Stimulated activated naive CD8-positive, alpha-beta T cell treated with anti-CD3 and anti-CD28 coated beads, Interleukin-15, amount 100 ng/mL, for 72 hours (primary cell): ENCODE results near the gene ANKRD37.

Experiments used
- ATAC-seq: fragments of 150-1000 bp; cut with Tn5 transposase; 2 replicates; pipeline ENCODE4 v1.10.0; 2021; ENCODE audit warnings: mild to moderate bottlenecking, moderate library complexity
- DNase-seq, 2 donors: peaks; one replicate each; pipeline ENCODE4 v3.0.0; 2021 to 2022
- H3K27ac Mint-ChIP-seq, 2 donors: one replicate each; pipeline ENCODE4 v1.8.0; 2022; ENCODE audit warnings: mild to moderate bottlenecking in 2 of 2, mixed read lengths in 2 of 2, moderate library complexity in 2 of 2
- H3K27me3 Mint-ChIP-seq: one replicate; pipeline ENCODE4 v1.8.0; 2022; ENCODE audit warnings: mixed read lengths
- H3K4me1 Mint-ChIP-seq: one replicate; pipeline ENCODE4 v1.8.0; 2022; ENCODE audit warnings: mild to moderate bottlenecking, mixed read lengths
- H3K4me3 Mint-ChIP-seq, 2 donors: one replicate each; pipeline ENCODE4 v1.8.0; 2022; ENCODE audit warnings: mild to moderate bottlenecking in 2 of 2, mixed read lengths in 2 of 2, moderate library complexity in 1 of 2
- H3K9me3 Mint-ChIP-seq, 2 donors: one replicate each; pipeline ENCODE4 v1.8.0; 2022; ENCODE audit warnings: mixed read lengths in 2 of 2

ANKRD37 gene

DNA sequence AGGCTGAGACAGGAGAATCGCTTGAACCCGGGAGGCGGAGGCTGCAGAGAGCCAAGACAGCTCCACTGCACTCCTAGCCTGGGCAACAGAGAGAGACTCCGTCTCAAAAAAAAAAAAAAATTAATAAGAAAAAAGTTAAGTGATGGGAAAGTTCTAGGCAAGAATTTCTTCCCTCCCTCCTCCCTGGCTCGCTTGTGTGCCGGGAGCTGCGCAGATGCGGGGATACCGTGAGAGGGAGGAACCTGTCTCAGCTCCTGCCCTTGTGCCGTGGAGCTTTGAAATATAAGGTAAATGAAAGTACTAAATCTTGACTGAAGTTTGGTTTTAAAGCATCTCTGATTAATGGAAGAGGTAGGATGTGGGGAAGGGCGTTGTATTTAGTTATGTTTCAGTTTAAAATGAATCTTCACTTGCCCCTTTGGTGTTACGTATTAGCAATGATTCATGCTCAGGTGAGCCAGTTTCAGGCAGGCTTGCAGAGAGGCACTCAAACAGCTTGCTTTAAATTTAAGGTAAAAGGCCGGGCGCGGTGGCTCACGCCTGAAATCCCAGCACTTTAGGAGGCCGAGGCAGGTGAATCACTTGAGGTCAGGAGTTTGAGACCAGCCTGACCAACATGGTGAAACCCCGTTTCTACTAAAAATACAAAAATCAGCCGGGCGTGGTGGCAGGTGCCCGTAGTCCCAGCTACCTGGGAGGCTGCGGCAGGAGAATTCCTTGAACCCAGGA, 30.5 kb downstream of the ANKRD37 start:
- Mint-ChIP-seq H3K4me1 (peaks cover 32% of the 10 kb centered on the region), H3K4me3 (peak overlapping the region in 1 of 2 donors; percentile 13), H3K27me3 (no peaks in the 10 kb centered on the region), H3K27ac (no peak overlapping the region), H3K9me3 (no peaks in the 10 kb centered on the region)
- DNase-seq (no peak), ATAC-seq (no peak)

DNA sequence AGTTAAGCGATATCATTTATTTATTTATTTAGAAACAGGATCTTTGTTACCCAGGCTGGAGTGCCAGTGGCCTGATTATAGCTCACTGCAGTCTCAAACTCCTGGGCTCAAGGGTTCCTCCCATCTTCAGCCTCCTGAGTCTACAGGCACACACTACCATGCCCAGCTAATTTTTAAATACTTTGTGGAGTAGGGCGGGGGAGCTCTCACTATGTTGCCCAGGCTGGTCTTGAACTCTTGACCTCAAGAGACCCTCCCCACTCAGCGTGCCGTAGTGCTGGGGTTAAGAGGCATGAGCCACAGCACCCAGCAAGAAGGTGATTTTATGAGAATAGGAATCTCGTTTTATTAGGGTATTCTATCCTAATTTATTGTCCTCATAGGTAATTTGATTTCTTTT, 33.0 kb downstream of the ANKRD37 start:
- Mint-ChIP-seq H3K27me3 (no peaks in the 10 kb centered on the region), H3K27ac (no peak overlapping the region), H3K4me3 (no peak overlapping the region), H3K9me3 (no peaks in the 10 kb centered on the region), H3K4me1 (peaks cover 17% of the 10 kb centered on the region)
- DNase-seq (no peak), ATAC-seq (no peak)

DNA sequence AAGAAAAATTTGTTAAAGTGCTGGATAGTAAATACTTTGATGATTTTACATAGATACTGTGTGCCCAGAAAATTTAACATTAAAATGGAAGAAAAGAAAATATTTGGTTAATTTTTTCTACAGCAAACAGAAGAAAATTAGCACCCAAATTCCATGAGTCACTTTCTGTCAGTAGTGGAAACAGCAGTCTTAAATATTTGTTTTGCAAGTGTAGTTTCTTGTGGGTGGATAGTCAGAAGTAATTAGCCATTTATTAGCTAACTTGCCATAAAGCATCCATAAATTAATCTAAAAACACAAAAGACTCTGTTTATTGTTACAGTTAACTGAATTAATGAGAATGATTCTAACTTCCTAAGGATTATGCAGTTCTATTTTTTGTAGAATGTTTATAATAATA, 38.8 kb downstream of the ANKRD37 start:
- ATAC-seq (no peak), DNase-seq (no peak)
- Mint-ChIP-seq H3K27ac (no peak overlapping the region), H3K27me3 (no peaks in the 10 kb centered on the region), H3K4me3 (no peak overlapping the region), H3K9me3 (no peaks in the 10 kb centered on the region), H3K4me1 (no peaks in the 10 kb centered on the region)

DNA sequence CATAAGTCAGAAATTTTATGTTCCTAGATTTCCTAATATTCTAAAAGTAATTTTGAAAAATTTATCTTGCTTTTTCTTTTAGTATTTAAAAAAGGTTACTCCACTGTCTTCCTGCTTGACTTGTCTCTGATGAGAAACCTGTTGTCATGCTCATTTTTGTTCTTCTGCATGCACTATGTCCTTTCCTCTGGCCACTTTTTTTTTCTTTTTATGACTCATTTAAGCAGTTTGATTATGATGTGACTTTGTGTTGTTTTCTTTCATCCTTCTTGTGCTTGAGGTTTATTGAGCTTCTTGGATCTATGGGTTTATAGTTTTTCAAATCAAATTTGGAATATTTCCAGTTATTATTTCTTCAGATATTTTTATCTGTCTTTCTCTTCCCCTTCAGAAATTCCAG, 41.2 kb downstream of the ANKRD37 start:
- Mint-ChIP-seq H3K9me3 (no peaks in the 10 kb centered on the region), H3K27me3 (no peaks in the 10 kb centered on the region), H3K4me3 (no peak overlapping the region), H3K4me1 (no peaks in the 10 kb centered on the region), H3K27ac (no peak overlapping the region)
- DNase-seq (no peak), ATAC-seq (peak; percentile 50)

DNA sequence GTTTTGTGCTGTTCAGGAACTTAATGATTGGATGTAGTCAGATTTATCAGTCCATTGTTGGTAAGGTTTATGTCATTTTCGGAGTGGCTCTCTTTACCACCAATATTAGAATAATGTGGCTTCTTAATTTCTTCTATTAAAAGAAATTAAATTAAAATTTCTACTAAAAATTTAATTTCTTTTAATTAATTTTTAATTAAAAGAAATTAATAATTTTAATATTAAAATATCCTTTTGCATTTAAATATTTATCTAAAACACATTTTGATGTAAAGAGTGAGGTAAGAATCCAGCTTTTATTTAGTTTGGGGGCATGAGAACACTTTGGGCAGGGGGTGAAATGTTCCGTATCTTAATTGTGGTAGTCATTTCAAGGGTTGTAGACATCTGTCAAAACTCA, 44.8 kb downstream of the ANKRD37 start:
- Mint-ChIP-seq H3K9me3 (no peaks in the 10 kb centered on the region), H3K27me3 (no peaks in the 10 kb centered on the region), H3K27ac (no peak overlapping the region), H3K4me3 (no peak overlapping the region), H3K4me1 (no peaks in the 10 kb centered on the region)
- DNase-seq, result no peak
- no peak for ATAC-seq

DNA sequence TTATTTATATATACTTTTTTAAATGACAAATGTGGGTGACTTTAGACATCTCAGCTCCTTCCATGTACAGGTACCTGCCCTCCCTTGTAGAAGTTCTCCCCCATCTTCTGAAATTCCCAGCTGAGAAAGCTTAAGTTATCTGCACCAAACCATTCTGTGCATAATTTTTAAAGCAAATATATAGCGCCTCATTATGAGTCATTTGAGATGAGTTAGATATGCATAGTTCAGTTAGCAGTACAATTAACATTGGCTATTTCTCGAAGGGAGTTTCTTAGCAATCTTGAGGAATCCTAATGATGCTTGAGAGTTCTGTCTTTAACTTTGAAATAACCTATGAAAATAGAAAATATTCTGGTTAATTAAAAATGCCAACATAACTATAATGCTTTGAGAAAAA, 48.6 kb downstream of the ANKRD37 start:
- H3K27ac Mint-ChIP-seq, result no peak overlapping the region
- H3K9me3 Mint-ChIP-seq, result no peaks in the 10 kb centered on the region
- H3K4me3 Mint-ChIP-seq, result no peak overlapping the region
- H3K27me3 Mint-ChIP-seq, result no peaks in the 10 kb centered on the region
- no peaks in the 10 kb centered on the region for H3K4me1 Mint-ChIP-seq
- no peak for ATAC-seq
- no peak for DNase-seq
